CD14-positive monocyte (primary cell): ENCODE results near the gene CTNND1. TPM values are rescaled to one million over a fixed set of nuclear protein-coding genes. Genes with fewer than 3 reads are reported as not detected.
A peak's percentile ranks its signal among the peaks of the same experiment; 100 is the strongest.

Experiments
- DNase-seq, 3 donors: peaks; one replicate each; pipeline ENCODE4 v3.0.0-alpha.2; 2011 to 2022
- H2AFZ ChIP-seq: 2 replicates; pipeline ENCODE4 v1.6.0; 2012; ENCODE audit warnings: mild to moderate bottlenecking, low read depth, low read length, inconsistent platforms; ENCODE audit not compliant: insufficient read depth, poor library complexity, severe bottlenecking
- H3K27ac ChIP-seq, 2 donors: 1 replicate in 1 of 2; 2 replicates in 1 of 2; pipeline ENCODE4 v1.5.1; 2012 to 2013; ENCODE audit warnings: low read length in 2 of 2, control low read depth in 1 of 2, inconsistent platforms in 1 of 2, low read depth in 1 of 2, mild to moderate bottlenecking in 1 of 2
- H3K27me3 ChIP-seq, 2 donors: one replicate each; pipeline versions ENCODE4 v1.6.0 to v1.6.1; 2011 to 2013; ENCODE audit warnings: low read length in 2 of 2; ENCODE audit not compliant: control insufficient read depth in 2 of 2, insufficient read depth in 2 of 2
- H3K36me3 ChIP-seq, 2 donors: replicated peaks in 1 of 2; 1 replicate in 1 of 2; 2 replicates in 1 of 2; pipeline versions ENCODE4 v1.5.1 to v1.6.1; 2012 to 2013; ENCODE audit warnings: low read length in 2 of 2, control low read depth in 1 of 2, inconsistent platforms in 1 of 2, mild to moderate bottlenecking in 1 of 2; ENCODE audit not compliant: insufficient read depth in 2 of 2, control insufficient read depth in 1 of 2
- H3K4me1 ChIP-seq, 2 donors: 1 replicate in 1 of 2; 2 replicates in 1 of 2; pipeline versions ENCODE4 v1.5.1 to v1.6.1; 2012 to 2013; ENCODE audit warnings: low read length in 2 of 2, control low read depth in 1 of 2, inconsistent platforms in 1 of 2, mild to moderate bottlenecking in 1 of 2, moderate library complexity in 1 of 2; ENCODE audit not compliant: insufficient read depth in 2 of 2, control insufficient read depth in 1 of 2
- H3K4me2 ChIP-seq: replicated peaks from 2 replicates; pipeline ENCODE3; 2012; ENCODE audit warnings: low read length, moderate library complexity, mild to moderate bottlenecking; ENCODE audit not compliant: poor library complexity, severe bottlenecking; ENCODE audit errors: extremely low read depth
- H3K4me3 ChIP-seq, 3 experiments: fragments of 200-600 bp in 1 of 3; sonication (generic) in 1 of 3; replicated peaks in 1 of 3; 1 replicate in 2 of 3; 2 replicates in 1 of 3; pipeline ENCODE4 v1.5.1; 2011 to 2013; ENCODE audit warnings: low read length in 3 of 3, mild to moderate bottlenecking in 3 of 3, control low read depth in 2 of 3, low read depth in 2 of 3, inconsistent platforms in 1 of 3, moderate library complexity in 1 of 3
- H3K79me2 ChIP-seq: 2 replicates; pipeline ENCODE4 v1.6.0; 2012; ENCODE audit warnings: mild to moderate bottlenecking, control low read depth, inconsistent platforms, low read length, moderate library complexity; ENCODE audit not compliant: insufficient read depth
- H3K9ac ChIP-seq: 2 replicates; pipeline ENCODE4 v1.6.0; 2017; ENCODE audit warnings: low read length, mild to moderate bottlenecking; ENCODE audit not compliant: insufficient read depth, poor library complexity, severe bottlenecking
- H3K9me3 ChIP-seq, 2 donors: replicated peaks in 1 of 2; 1 replicate in 1 of 2; 2 replicates in 1 of 2; pipeline versions ENCODE4 v1.5.1 to v1.6.1; 2012 to 2013; ENCODE audit warnings: low read length in 2 of 2, control low read depth in 1 of 2; ENCODE audit not compliant: control insufficient read depth in 1 of 2, insufficient read depth in 1 of 2
- H4K20me1 ChIP-seq: 2 replicates; pipeline ENCODE4 v1.6.0; 2012; ENCODE audit warnings: mild to moderate bottlenecking, low read length, control low read depth, moderate library complexity; ENCODE audit not compliant: insufficient read depth
- H3K27ac Mint-ChIP-seq, 7 donors: one replicate each; pipeline ENCODE4 v1.8.0; 2020; ENCODE audit warnings: mild to moderate bottlenecking in 7 of 7, mixed read lengths in 7 of 7, moderate library complexity in 6 of 7, inconsistent platforms in 2 of 7
- H3K27me3 Mint-ChIP-seq, 3 donors: one replicate each; pipeline ENCODE4 v1.8.0; 2021 to 2022; ENCODE audit warnings: low read depth in 3 of 3, mild to moderate bottlenecking in 3 of 3, mixed read lengths in 3 of 3, moderate library complexity in 3 of 3, inconsistent platforms in 1 of 3
- H3K36me3 Mint-ChIP-seq, 2 donors: one replicate each; pipeline ENCODE4 v1.8.0; 2020; ENCODE audit warnings: mixed read lengths in 2 of 2, inconsistent platforms in 1 of 2, mild to moderate bottlenecking in 1 of 2
- H3K4me1 Mint-ChIP-seq: one replicate; pipeline ENCODE4 v1.8.0; 2020; ENCODE audit warnings: mild to moderate bottlenecking, mixed read lengths
- H3K4me3 Mint-ChIP-seq, 2 donors: one replicate each; pipeline ENCODE4 v1.8.0; 2020; ENCODE audit warnings: mild to moderate bottlenecking in 2 of 2, mixed read lengths in 2 of 2, moderate library complexity in 1 of 2
- H3K9me3 Mint-ChIP-seq, 7 donors: one replicate each; pipeline ENCODE4 v1.8.0; 2020 to 2022; ENCODE audit warnings: mixed read lengths in 7 of 7, mild to moderate bottlenecking in 6 of 7, moderate library complexity in 6 of 7, inconsistent platforms in 2 of 7
- CTCF ChIP-seq: fragments of 200-600 bp; IDR thresholded peaks from one replicate; pipeline ENCODE4 v1.8.0; 2022; ENCODE audit warnings: antibody characterized with exemption, mild to moderate bottlenecking
- WGBS: methylation state at CpG from one replicate; pipeline ENCODE4 v1.1.5; 2013; ENCODE audit warnings: missing lambda C conversion rate; ENCODE audit not compliant: insufficient coverage; 5-methylcytosine and 5-hydroxymethylcytosine counted together
- intact Hi-C, 2 donors: fragments of 100-400 bp; cut with micrococcal nuclease; formaldehyde crosslinking; loops; one replicate each; pipeline versions ENCODE4 v1.15.0 to v1.15.1; 2023
- polyA plus RNA-seq, 3 donors: library from polyadenylated mRNA; depleted of rRNA in 1 of 3; unstranded in 2 of 3; stranded (reverse) in 1 of 3; fragments of 300-500 nt in 2 of 3; fragments of >200 nt in 1 of 3; fragmentation: Illumina TruSeq in 2 of 3; gene quantifications; 1 replicate in 2 of 3; 2 replicates in 1 of 3; pipeline ENCODE4 v1.2.3, GENCODE V29; 2012 to 2021

The CTNND1 gene
- polyA plus RNA-seq, 3 donors = 10.8 to 36.0 (median 13.7) TPM

DNA sequence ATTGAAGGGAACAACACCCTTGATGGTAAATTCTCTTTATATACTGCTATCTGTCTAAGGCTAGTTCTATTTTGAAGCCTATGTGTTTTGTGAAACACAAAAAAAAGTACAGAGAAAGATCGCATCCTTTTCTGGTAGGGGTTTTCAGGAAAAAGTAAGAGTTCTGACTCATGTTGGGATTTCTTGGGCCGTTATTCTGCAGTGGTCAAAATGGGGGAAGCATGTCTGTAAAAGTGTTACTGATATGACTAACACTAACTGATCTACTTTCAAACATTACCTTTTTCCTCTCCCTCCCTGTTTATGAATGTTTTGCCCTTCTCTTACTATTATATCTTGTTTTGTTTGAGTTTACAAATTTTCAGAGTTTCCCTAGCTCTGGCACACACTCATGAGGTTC lies 53.9 kb downstream of the CTNND1 start:
- Mint-ChIP-seq H3K27me3 (no peaks in the 10 kb centered on the region), H3K27ac (no peak overlapping the region), H3K4me3 (no peak overlapping the region), H3K9me3 (no peaks in the 10 kb centered on the region), H3K4me1 (no peaks in the 10 kb centered on the region), H3K36me3 (peaks cover 60 to 69% of the 10 kb centered on the region in 2 donors)
- Histone ChIP-seq H3K9me3 (no peaks in the 10 kb centered on the region), H3K27me3 (no peaks in the 10 kb centered on the region), H2AFZ (no peak overlapping the region), H3K79me2 (no peaks in the 10 kb centered on the region), H4K20me1 (no peaks in the 10 kb centered on the region), H3K4me1 (no peaks in the 10 kb centered on the region), H3K27ac (no peak overlapping the region), H3K4me2 (no peak overlapping the region), H3K36me3 (peaks cover 71 to 82% of the 10 kb centered on the region in 2 donors), H3K4me3 (no peak overlapping the region), H3K9ac (no peak overlapping the region)
- DNase-seq = no peak
- no peak for TF ChIP-seq CTCF
- WGBS = no CpG with 5 or more reads among the region's 2 CpGs
- intact Hi-C loops = no loop called here

DNA sequence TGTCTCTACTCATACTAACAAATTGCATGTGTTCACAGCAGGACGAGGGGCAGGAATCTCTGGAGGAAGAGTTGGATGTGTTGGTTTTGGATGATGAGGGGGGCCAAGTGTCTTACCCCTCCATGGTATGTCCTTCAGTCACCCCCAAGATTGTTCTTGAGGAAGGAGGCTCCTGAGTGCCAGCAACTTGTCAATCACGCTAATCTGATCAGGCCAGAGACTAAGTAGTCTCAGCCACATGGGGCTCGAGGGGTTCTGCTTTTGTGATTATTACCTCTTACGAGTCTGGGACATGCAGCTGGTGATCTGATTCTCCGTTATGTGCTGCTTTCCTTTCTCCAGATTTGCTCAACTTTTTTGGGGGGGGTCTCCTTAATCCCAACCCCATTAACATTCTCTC lies 54.3 kb downstream of the CTNND1 start:
- Histone ChIP-seq H3K9ac (no peak overlapping the region), H4K20me1 (no peaks in the 10 kb centered on the region), H3K79me2 (no peaks in the 10 kb centered on the region), H3K9me3 (no peaks in the 10 kb centered on the region), H2AFZ (no peak overlapping the region), H3K36me3 (peaks cover 67 to 78% of the 10 kb centered on the region in 2 donors), H3K4me2 (no peak overlapping the region), H3K4me1 (no peaks in the 10 kb centered on the region), H3K27ac (no peak overlapping the region), H3K27me3 (no peaks in the 10 kb centered on the region), H3K4me3 (no peak overlapping the region)
- Mint-ChIP-seq H3K4me3 (no peak overlapping the region), H3K27me3 (no peaks in the 10 kb centered on the region), H3K4me1 (no peaks in the 10 kb centered on the region), H3K36me3 (peaks cover 58 to 65% of the 10 kb centered on the region in 2 donors), H3K9me3 (no peaks in the 10 kb centered on the region), H3K27ac (peak overlapping the region in 1 of 7 donors; percentile 27)
- no peak for TF ChIP-seq CTCF
- DNase-seq = no peak
- intact Hi-C loops = no loop called here
- WGBS = 93% methylated on average over 2 of the region's 5 CpGs
